ENCODE results near the gene COL4A6. TPM values are rescaled to one million over a fixed set of nuclear protein-coding genes. Genes with fewer than 3 reads are reported as not detected.

The COL4A6 gene
- total RNA-seq, 2 experiments from 2014 or later: not detected

DNA sequence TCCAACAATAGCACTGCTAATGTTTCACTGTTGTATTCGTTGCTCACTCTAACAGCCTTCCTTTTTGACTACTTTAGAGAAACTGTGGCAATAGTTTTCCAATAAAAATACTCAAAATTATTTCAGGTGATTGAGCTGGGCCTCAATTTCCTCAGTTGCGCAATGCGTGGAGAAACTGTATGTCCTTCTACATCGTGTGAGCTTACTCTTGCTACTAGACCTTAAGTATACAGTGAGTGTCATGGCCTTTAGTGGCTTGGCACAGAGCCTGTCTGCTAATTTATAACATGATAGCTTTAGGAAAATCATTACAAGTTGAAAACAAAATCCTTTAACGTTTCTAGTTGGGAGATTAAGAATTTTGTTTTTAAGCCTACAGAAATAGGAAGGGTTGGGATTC, 114.5 kb downstream of the COL4A6 start:
- POLR2A ChIA-PET: no interaction called here
- no TSS peak for BruUV-seq (replicated peaks)
- no peak for DNase-seq (ENCODE audit: low spot score)
- no peaks in the 10 kb centered on the region for H3K9me3 ChIP-seq (ENCODE audit: low read length)
- no peak overlapping the region for H3K4me2 ChIP-seq (ENCODE audit: low read length)
- no peaks in the 10 kb centered on the region for H3K36me3 ChIP-seq (ENCODE audit: insufficient read depth, low read length)
- no peak overlapping the region for H3K4me3 ChIP-seq (ENCODE audit: low read depth, low read length, poor library complexity, severe bottlenecking)
- CTCF ChIA-PET (ENCODE audit: unreplicated experiment): no interaction called here
- H3K79me2 ChIP-seq (ENCODE audit: insufficient read depth, low read depth, low read length): no peaks in the 10 kb centered on the region
- TF ChIP-seq EZH2phosphoT487 (IDR thresholded peaks at IDR 0.05; ENCODE audit: borderline replicate concordance, low read depth, low read length): no peak
- TF ChIP-seq, protein P1, sequence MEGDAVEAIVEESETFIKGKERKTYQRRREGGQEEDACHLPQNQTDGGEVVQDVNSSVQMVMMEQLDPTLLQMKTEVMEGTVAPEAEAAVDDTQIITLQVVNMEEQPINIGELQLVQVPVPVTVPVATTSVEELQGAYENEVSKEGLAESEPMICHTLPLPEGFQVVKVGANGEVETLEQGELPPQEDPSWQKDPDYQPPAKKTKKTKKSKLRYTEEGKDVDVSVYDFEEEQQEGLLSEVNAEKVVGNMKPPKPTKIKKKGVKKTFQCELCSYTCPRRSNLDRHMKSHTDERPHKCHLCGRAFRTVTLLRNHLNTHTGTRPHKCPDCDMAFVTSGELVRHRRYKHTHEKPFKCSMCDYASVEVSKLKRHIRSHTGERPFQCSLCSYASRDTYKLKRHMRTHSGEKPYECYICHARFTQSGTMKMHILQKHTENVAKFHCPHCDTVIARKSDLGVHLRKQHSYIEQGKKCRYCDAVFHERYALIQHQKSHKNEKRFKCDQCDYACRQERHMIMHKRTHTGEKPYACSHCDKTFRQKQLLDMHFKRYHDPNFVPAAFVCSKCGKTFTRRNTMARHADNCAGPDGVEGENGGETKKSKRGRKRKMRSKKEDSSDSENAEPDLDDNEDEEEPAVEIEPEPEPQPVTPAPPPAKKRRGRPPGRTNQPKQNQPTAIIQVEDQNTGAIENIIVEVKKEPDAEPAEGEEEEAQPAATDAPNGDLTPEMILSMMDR (conservative IDR thresholded peaks at IDR 0.05; ENCODE audit: low read length): no peak
- H3K9me2 ChIP-seq (ENCODE audit: insufficient read depth, low read length): no peaks in the 10 kb centered on the region
- H2AFZ ChIP-seq (ENCODE audit: low read length): no peak overlapping the region
- no peaks in the 10 kb centered on the region for H3K4me1 ChIP-seq (ENCODE audit: insufficient read depth, low read length, poor library complexity, severe bottlenecking)
- H3K27ac ChIP-seq (ENCODE audit: low read depth, low read length, poor library complexity, severe bottlenecking): no peak overlapping the region
- H4K20me1 ChIP-seq (ENCODE audit: insufficient read depth, low read length): no peaks in the 10 kb centered on the region
- intact Hi-C loops (cut with micrococcal nuclease; ENCODE audit: unreplicated experiment): no loop called here

GRCh38 chrX:108322234-108322633, 116.0 kb downstream of the COL4A6 start:
- Histone ChIP-seq H3K9me3 (ENCODE audit: low read length) (no peaks in the 10 kb centered on the region), H3K36me3 (ENCODE audit: insufficient read depth, low read length) (no peaks in the 10 kb centered on the region), H3K27ac (ENCODE audit: low read depth, low read length, poor library complexity, severe bottlenecking) (no peak overlapping the region), H3K4me2 (ENCODE audit: low read length) (no peak overlapping the region), H3K4me1 (ENCODE audit: insufficient read depth, low read length, poor library complexity, severe bottlenecking) (no peaks in the 10 kb centered on the region), H2AFZ (ENCODE audit: low read length) (no peak overlapping the region), H3K4me3 (ENCODE audit: low read depth, low read length, poor library complexity, severe bottlenecking) (no peak overlapping the region), H4K20me1 (ENCODE audit: insufficient read depth, low read length) (no peaks in the 10 kb centered on the region), H3K79me2 (ENCODE audit: insufficient read depth, low read depth, low read length) (no peaks in the 10 kb centered on the region), H3K9me2 (ENCODE audit: insufficient read depth, low read length) (no peaks in the 10 kb centered on the region)
- intact Hi-C loops (cut with micrococcal nuclease; ENCODE audit: unreplicated experiment): no loop called here
- no peak for TF ChIP-seq EZH2phosphoT487 (IDR thresholded peaks at IDR 0.05; ENCODE audit: borderline replicate concordance, low read depth, low read length)
- TF ChIP-seq, protein P1 (conservative IDR thresholded peaks at IDR 0.05; ENCODE audit: low read length): no peak
- CTCF ChIA-PET (ENCODE audit: unreplicated experiment): no interaction called here
- no TSS peak for BruUV-seq (replicated peaks)
- DNase-seq (ENCODE audit: low spot score): no peak
- POLR2A ChIA-PET: interaction anchor here (1.5 kb wide), 1 partner anchor 10 kb away, joined by 3 read pairs; no protein-coding TSS in a partner anchor

- Histone ChIP-seq H3K36me3 (ENCODE audit: insufficient read depth, low read length) (no peaks in the 10 kb centered on the region), H3K4me2 (ENCODE audit: low read length) (no peak overlapping the region), H2AFZ (ENCODE audit: low read length) (no peak overlapping the region), H3K9me3 (ENCODE audit: low read length) (no peaks in the 10 kb centered on the region), H3K4me3 (ENCODE audit: low read depth, low read length, poor library complexity, severe bottlenecking) (no peak overlapping the region), H3K79me2 (ENCODE audit: insufficient read depth, low read depth, low read length) (no peaks in the 10 kb centered on the region), H3K4me1 (ENCODE audit: insufficient read depth, low read length, poor library complexity, severe bottlenecking) (no peaks in the 10 kb centered on the region), H3K9me2 (ENCODE audit: insufficient read depth, low read length) (no peaks in the 10 kb centered on the region), H4K20me1 (ENCODE audit: insufficient read depth, low read length) (no peaks in the 10 kb centered on the region), H3K27ac (ENCODE audit: low read depth, low read length, poor library complexity, severe bottlenecking) (no peak overlapping the region)
- intact Hi-C loops (cut with micrococcal nuclease; ENCODE audit: unreplicated experiment): no loop called here
- POLR2A ChIA-PET: no interaction called here
- no peak for DNase-seq (ENCODE audit: low spot score)
- BruUV-seq (replicated peaks): no TSS peak
- CTCF ChIA-PET (ENCODE audit: unreplicated experiment): no interaction called here
- no peak for TF ChIP-seq EZH2phosphoT487 (IDR thresholded peaks at IDR 0.05; ENCODE audit: borderline replicate concordance, low read depth, low read length)
These were observed 121.8 kb downstream of the COL4A6 start for GRCh38 chrX:108316456-108316855.

All from OCI-LY7 (cell line).